Vein endothelial cell (primary cell): ENCODE data around the gene WFIKKN1. TPM values are rescaled to one million over a fixed set of nuclear protein-coding genes. Genes with fewer than 3 reads are reported as not detected.

ENCODE experiments used
- total RNA-seq: library from RNA; depleted of rRNA; stranded (reverse); fragments of >200 nt; gene quantifications from 2 replicates; pipeline ENCODE4 v1.2.3, GENCODE V29; 2012

WFIKKN1 gene, protein sequence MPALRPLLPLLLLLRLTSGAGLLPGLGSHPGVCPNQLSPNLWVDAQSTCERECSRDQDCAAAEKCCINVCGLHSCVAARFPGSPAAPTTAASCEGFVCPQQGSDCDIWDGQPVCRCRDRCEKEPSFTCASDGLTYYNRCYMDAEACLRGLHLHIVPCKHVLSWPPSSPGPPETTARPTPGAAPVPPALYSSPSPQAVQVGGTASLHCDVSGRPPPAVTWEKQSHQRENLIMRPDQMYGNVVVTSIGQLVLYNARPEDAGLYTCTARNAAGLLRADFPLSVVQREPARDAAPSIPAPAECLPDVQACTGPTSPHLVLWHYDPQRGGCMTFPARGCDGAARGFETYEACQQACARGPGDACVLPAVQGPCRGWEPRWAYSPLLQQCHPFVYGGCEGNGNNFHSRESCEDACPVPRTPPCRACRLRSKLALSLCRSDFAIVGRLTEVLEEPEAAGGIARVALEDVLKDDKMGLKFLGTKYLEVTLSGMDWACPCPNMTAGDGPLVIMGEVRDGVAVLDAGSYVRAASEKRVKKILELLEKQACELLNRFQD
- total RNA-seq: under 0.01 and 0.19 TPM in 2 replicates

GRCh38 chr16:630815-631405 is at the start of gene WFIKKN1:
WFIKKN1 (plus strand) TSS chr16:630985; CDS start chr16:631254, 269 bp downstream.

GRCh38 chr16:589658-590187 is 41.1 kb upstream of the WFIKKN1 start, which contains the start of gene RAB40C:
RAB40C (plus strand) TSS chr16:590066; CDS start chr16:590292, 226 bp downstream.

GRCh38 chr16:636206-637080 is 5.7 kb downstream of the WFIKKN1 start, which contains the start of gene METTL26:
METTL26 (minus strand) TSS chr16:636305; CDS start chr16:636290, 15 bp downstream.

GRCh38 chr16:641326-642188 is 10.8 kb downstream of the WFIKKN1 start, which contains the start of gene MCRIP2:
MCRIP2 (plus strand) TSS chr16:641828; CDS start chr16:641992, 164 bp downstream.

DNA sequence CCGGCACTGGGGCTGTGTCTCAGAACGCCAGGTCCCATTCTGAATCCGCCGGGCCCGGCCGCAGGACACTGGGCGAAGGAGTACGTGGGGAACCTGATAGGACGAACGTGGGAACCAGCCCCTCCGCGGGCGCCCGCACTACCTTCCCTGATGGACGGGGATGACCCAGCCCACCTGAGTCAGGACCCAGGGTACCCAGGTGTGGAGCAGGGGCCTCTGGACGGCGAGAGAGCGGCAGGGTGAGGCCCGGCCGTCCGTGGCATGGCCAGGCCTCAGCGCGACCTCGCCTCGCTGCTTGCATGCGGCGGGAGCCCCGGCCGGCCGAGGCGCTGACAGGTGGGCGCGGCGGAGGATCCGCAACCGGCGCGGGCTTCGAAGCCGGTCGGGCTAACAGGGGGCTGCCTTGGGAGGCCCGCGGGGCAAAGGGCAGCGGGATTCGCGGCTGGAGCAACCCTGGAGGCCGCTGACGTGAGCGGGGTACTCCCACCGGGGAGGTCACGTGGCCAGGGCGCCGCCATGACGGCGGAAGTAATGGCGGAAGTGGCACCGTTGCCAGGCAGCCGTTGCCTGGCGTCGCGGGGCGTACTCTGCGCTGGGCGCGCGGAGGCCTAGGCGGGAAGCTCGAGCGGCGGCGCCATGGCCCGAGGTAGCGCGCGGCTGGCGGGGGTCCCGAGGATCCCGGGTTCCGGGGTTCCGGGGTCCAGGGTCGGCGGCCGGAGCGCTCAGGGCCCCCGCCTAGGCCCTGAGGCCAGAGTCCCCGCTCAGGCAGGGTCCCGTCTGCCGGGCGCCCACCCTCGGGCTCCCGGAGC is 18.2 kb downstream of the WFIKKN1 start, which contains the start of gene WDR90:
Gene WDR90 (plus strand): TSS at position 585 of the 809 bp plus-strand sequence. CDS start 52 bp downstream, at position 637.

GRCh38 chr16:667780-668518 is 37.2 kb downstream of the WFIKKN1 start, which contains the start of gene RHOT2:
RHOT2 (plus strand) TSS chr16:668132; CDS start chr16:668200, 68 bp downstream.

DNA sequence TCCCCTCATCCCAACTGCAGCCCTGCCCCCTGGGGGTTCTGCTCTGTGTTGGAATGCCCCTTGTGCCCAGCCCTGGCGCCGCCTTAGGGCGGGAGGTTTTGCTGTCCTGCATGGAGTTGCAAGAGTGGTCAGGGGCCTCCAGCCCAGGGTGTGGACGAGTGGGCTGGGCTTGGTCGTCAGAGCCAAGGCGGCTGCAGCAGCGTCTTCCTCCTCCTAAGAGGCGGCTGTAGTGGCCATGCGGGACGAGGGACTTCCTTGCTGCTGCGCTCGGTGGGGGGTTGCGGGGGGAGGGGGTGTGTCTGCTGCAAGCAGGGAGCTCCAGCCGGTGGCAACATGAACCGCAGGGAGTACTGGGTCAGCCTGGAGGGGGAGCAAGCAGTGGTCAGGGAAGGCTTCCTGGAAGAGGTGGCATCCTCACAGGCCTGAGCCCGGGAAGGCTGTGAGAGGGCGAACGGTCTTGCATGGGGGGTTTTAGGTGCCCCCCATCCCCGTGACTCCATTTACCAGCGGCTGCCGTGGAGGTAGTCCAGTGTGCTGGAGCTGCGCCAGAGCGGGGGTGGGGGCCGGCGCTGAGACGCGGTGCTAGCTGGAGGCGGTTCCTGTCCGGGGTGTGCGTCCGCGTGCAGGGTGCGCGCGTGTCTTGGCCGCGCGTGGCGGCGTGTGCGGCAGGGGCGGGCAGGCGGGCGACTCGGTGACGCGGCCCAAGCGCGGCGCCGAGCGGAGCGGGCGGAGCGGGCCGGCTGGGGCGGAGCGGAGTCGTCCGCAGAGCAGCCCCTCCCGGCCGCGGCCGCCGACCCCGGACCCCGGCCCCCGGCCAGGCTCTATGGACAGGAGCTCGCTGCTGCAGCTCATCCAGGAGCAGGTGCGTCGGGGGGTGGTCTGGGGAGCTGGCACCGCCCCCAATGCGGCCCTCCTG is 44.4 kb downstream of the WFIKKN1 start, which contains the start of gene RHBDL1:
Gene RHBDL1 (plus strand): TSS at position 704 of the 916 bp plus-strand sequence. CDS start 120 bp downstream, at position 824.

DNA sequence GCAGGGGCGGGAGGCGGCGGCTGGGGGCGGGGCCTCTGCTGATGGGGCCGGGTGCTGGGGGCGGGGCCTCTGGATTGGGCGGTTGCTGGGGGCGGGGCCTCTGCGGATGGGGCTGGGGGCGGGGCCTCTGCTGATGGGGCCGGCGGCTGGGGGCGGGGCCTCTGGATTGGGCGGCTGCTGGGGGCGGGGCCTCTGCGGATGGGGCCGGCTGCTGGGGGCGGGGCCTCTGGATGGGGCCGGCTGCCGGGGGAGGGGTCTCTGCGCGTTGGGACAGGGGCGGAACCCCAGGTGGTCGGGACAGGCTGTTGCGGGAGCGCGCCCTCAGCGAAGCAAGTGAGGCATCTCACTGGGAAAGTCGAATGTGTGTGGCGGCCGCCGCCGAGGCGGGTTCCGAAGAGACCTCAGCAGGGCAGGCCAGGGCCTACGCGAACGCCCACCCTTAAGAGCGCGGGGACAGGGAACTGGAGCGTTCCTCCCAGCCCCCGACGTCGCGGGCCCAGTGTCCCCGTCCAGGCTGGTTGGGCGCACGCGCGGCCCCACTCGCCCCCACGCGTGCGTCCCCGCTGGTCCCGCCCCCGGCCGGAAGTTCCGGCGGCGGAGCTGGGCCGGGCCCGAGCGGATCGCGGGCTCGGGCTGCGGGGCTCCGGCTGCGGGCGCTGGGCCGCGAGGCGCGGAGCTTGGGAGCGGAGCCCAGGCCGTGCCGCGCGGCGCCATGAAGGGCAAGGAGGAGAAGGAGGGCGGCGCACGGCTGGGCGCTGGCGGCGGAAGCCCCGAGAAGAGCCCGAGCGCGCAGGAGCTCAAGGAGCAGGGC is 49.2 kb downstream of the WFIKKN1 start, which contains the start of gene STUB1:
Gene STUB1 (plus strand): TSS at position 597 of the 811 bp plus-strand sequence. CDS start 116 bp downstream, at position 713.

Other genes starting within 250 kb of the WFIKKN1 start
- gene PGAP6, start 249.0 kb upstream of the WFIKKN1 start, total RNA-seq: 84.4 and 129 TPM in 2 replicates
- gene NME4, start 233.8 kb upstream of the WFIKKN1 start, total RNA-seq: 99.6 and 146 TPM in 2 replicates
- 19.0 and 21.2 TPM in 2 replicates for gene DECR2, start 229.1 kb upstream of the WFIKKN1 start, total RNA-seq
- gene RAB11FIP3, start 205.3 kb upstream of the WFIKKN1 start, total RNA-seq: 27.4 and 37.9 TPM in 2 replicates
- 56.2 and 61.2 TPM in 2 replicates for gene CAPN15, start 103.3 kb upstream of the WFIKKN1 start, total RNA-seq
- gene PRR35, start 70.6 kb upstream of the WFIKKN1 start, total RNA-seq: not detected in 2 replicates
- 2.4 and 2.9 TPM in 2 replicates for gene NHLRC4, start 64.0 kb upstream of the WFIKKN1 start, total RNA-seq
- gene PIGQ, start 61.0 kb upstream of the WFIKKN1 start, total RNA-seq: 28.4 and 45.1 TPM in 2 replicates
- 15.0 and 17.0 TPM in 2 replicates for gene RAB40C, start 40.9 kb upstream of the WFIKKN1 start, total RNA-seq
- gene METTL26, start 5.3 kb downstream of the WFIKKN1 start, total RNA-seq: 90.8 and 142 TPM in 2 replicates
- gene MCRIP2, start 10.8 kb downstream of the WFIKKN1 start, total RNA-seq: 14.0 and 20.9 TPM in 2 replicates
- 15.9 and 18.6 TPM in 2 replicates for gene WDR90, start 18.4 kb downstream of the WFIKKN1 start, total RNA-seq
- 44.6 and 53.2 TPM in 2 replicates for gene RHOT2, start 37.1 kb downstream of the WFIKKN1 start, total RNA-seq
- 0.38 and 0.65 TPM in 2 replicates for gene RHBDL1, start 44.7 kb downstream of the WFIKKN1 start, total RNA-seq
- gene STUB1, start 49.4 kb downstream of the WFIKKN1 start, total RNA-seq: 115 and 135 TPM in 2 replicates
- 39.8 and 63.7 TPM in 2 replicates for gene JMJD8, start 53.3 kb downstream of the WFIKKN1 start, total RNA-seq
- gene WDR24, start 59.4 kb downstream of the WFIKKN1 start, total RNA-seq: 8.5 and 9.5 TPM in 2 replicates
- under 0.01 and 0.29 TPM in 2 replicates for gene FBXL16, start 74.8 kb downstream of the WFIKKN1 start, total RNA-seq
- 22.2 and 35.3 TPM in 2 replicates for gene METRN, start 84.1 kb downstream of the WFIKKN1 start, total RNA-seq
- gene ANTKMT, start 90.2 kb downstream of the WFIKKN1 start, total RNA-seq: 23.1 and 33.6 TPM in 2 replicates
- 1.3 and 1.6 TPM in 2 replicates for gene CCDC78, start 95.5 kb downstream of the WFIKKN1 start, total RNA-seq
- gene HAGHL, start 96.1 kb downstream of the WFIKKN1 start, total RNA-seq: 9.7 and 13.4 TPM in 2 replicates
- gene CIAO3, start 110.0 kb downstream of the WFIKKN1 start, total RNA-seq: 36.8 and 40.5 TPM in 2 replicates
- not detected in 2 replicates for gene MSLN, start 129.7 kb downstream of the WFIKKN1 start, total RNA-seq
- 51.9 and 52.7 TPM in 2 replicates for gene RPUSD1, start 157.4 kb downstream of the WFIKKN1 start, total RNA-seq
- 15.0 and 20.4 TPM in 2 replicates for gene CHTF18, start 157.6 kb downstream of the WFIKKN1 start, total RNA-seq
- gene GNG13, start 169.7 kb downstream of the WFIKKN1 start, total RNA-seq: not detected in 2 replicates